NCI-H2171 (cell line): ENCODE measurements around the gene SYNJ2.
"Not testable (repeated sequence)": the region's sequence is repeated elsewhere in the genome, so short reads cannot be mapped to it uniquely, and the experiment has no call there.

Source experiments
- DNase-seq: peaks from one replicate; lab custom pipeline; 2025; lab: John Stamatoyannopoulos, UW

SYNJ2 gene

GRCh38 chr6:157981395-157982101 lies at the start of gene SYNJ2:
TSS of gene SYNJ2 (plus strand) at chr6:157981863. CDS start at chr6:157981962, 99 bp downstream.
- DNase-seq: peak; percentile 40

GRCh38 chr6:157935786-157936185 lies 45.9 kb upstream of the SYNJ2 start:
- DNase-seq: no peak

GRCh38 chr6:157937318-157937717 lies 44.3 kb upstream of the SYNJ2 start:
- no peak for DNase-seq

GRCh38 chr6:157937916-157938315 lies 43.7 kb upstream of the SYNJ2 start:
- DNase-seq: no peak

GRCh38 chr6:157940375-157941036 lies 41.2 kb upstream of the SYNJ2 start:
- DNase-seq: not testable (repeated sequence)

- no peak for DNase-seq
Observed at GRCh38 chr6:157941101-157941863, 40.4 kb upstream of the SYNJ2 start.

- no peak for DNase-seq
Observed at GRCh38 chr6:157942351-157942750, 39.3 kb upstream of the SYNJ2 start.

GRCh38 chr6:157943249-157943963 lies 38.3 kb upstream of the SYNJ2 start:
- no peak for DNase-seq

- DNase-seq: no peak
Observed at GRCh38 chr6:157943964-157944283, 37.7 kb upstream of the SYNJ2 start.

- no peak for DNase-seq
Observed at GRCh38 chr6:157944983-157945931, 36.4 kb upstream of the SYNJ2 start.

GRCh38 chr6:157946053-157946617 lies 35.5 kb upstream of the SYNJ2 start:
- no peak for DNase-seq

GRCh38 chr6:157946865-157947532 lies 34.7 kb upstream of the SYNJ2 start:
- peak; percentile 5 for DNase-seq

- not testable (repeated sequence) for DNase-seq
Observed at GRCh38 chr6:157950899-157951298, 30.8 kb upstream of the SYNJ2 start.

GRCh38 chr6:157951828-157952227 lies 29.8 kb upstream of the SYNJ2 start:
- no peak for DNase-seq

GRCh38 chr6:157952861-157953351 lies 28.8 kb upstream of the SYNJ2 start:
- DNase-seq: no peak

- DNase-seq: no peak
Observed at GRCh38 chr6:157953580-157954091, 28.0 kb upstream of the SYNJ2 start.

- no peak for DNase-seq
Observed at GRCh38 chr6:157954150-157955117, 27.2 kb upstream of the SYNJ2 start.

- DNase-seq: no peak
Observed at GRCh38 chr6:157955675-157956074, 26.0 kb upstream of the SYNJ2 start.
